ENCODE results near the gene SECISBP2.

GRCh38 chr9:89314955-89315354 is 3.3 kb upstream of the SECISBP2 start:
- TF ChIP-seq POLR2AphosphoS5 (IDR thresholded peaks at IDR 0.05; ENCODE audit: low read depth, low read length) (no peak), REST (IDR thresholded peaks at IDR 0.05; ENCODE audit: insufficient read depth in 1 of 2, low read depth in 2 of 2, low read length in 2 of 2) (no peak), TAF1 (IDR thresholded peaks at IDR 0.05; ENCODE audit: borderline replicate concordance, insufficient read depth, low read length) (no peak)
